ENCODE data around the gene CDH13. TPM values are rescaled to one million over a fixed set of nuclear protein-coding genes. Genes with fewer than 3 reads are reported as not detected.

Gene CDH13
- total and polyA plus RNA-seq, 2 donors (not counting 3 experiments of a cell fraction or from before 2014, with no cell fraction given), result 96.6 to 124 TPM

- no peak overlapping the region for H3K4me3 ChIP-seq (replicated peaks in 1 of 3; ENCODE audit: insufficient read depth in 1 of 3, low read depth in 1 of 3, low read length in 3 of 3)
- H3K4me2 ChIP-seq (ENCODE audit: insufficient read depth, low read length), result no peak overlapping the region
- H4K20me1 ChIP-seq (replicated peaks; ENCODE audit: control insufficient read depth, extremely low read depth, insufficient read depth, low read length), result no peaks in the 10 kb centered on the region
- no peak for DNase-seq (ENCODE audit: low read depth, low spot score)
- no peak overlapping the region for H3K9ac ChIP-seq (replicated peaks; ENCODE audit: extremely low read depth, insufficient read depth, low read length)
- CTCF ChIA-PET, result interaction anchor here (1.3 kb wide), 1 partner anchor 20 kb away, joined by 4 read pairs; no protein-coding TSS in a partner anchor
- no peaks in the 10 kb centered on the region for H3K9me3 ChIP-seq (replicated peaks; ENCODE audit: control insufficient read depth, insufficient read depth, low read length)
- no peak for FAIRE-seq
- TF ChIP-seq CTCF (IDR thresholded peaks at IDR 0.05; ENCODE audit: extremely low read depth in 1 of 2, insufficient read depth in 1 of 2, low read depth in 1 of 2, low read length in 2 of 2), result no peak
- H2AFZ ChIP-seq (ENCODE audit: low read depth, low read length), result no peak overlapping the region
- BruUV-seq (replicated peaks), result no TSS peak
- H3K27me3 ChIP-seq (ENCODE audit: control insufficient read depth in 2 of 2, insufficient read depth in 2 of 2, low read length in 2 of 2), result peaks cover 7 to 10% of the 10 kb centered on the region in 2 experiments
- H3K36me3 ChIP-seq (ENCODE audit: control insufficient read depth in 2 of 2, extremely low read depth in 1 of 2, insufficient read depth in 2 of 2, low read length in 2 of 2), result no peaks in the 10 kb centered on the region
- peaks cover 7% of the 10 kb centered on the region for H3K79me2 ChIP-seq (ENCODE audit: control insufficient read depth, insufficient read depth, low read length)
- dilution Hi-C loops (cut with MboI; ENCODE audit: extremely low pct_ligation_motif_present, low sequenced_read_pairs) (no loop called here), intact Hi-C loops (cut with micrococcal nuclease) (no loop called here)
- H3K27ac ChIP-seq (ENCODE audit: insufficient read depth, low read depth, low read length), result no peak overlapping the region
- no peaks in the 10 kb centered on the region for H3K9me1 ChIP-seq (replicated peaks; ENCODE audit: control insufficient read depth, extremely low read depth, insufficient read depth, low read length)
- POLR2A ChIA-PET, result no interaction called here
- H3K4me1 ChIP-seq (ENCODE audit: control insufficient read depth, extremely low read depth, insufficient read depth, low read length), result peaks cover 10% of the 10 kb centered on the region
These were observed 3.5 kb upstream of the CDH13 start for GRCh38 chr16:82623241-82623640.

GRCh38 chr16:82625066-82625968 lies 1.5 kb upstream of the CDH13 start:
- Histone ChIP-seq H3K79me2 (ENCODE audit: control insufficient read depth, insufficient read depth, low read length) (peaks cover 13% of the 10 kb centered on the region), H3K9me1 (replicated peaks; ENCODE audit: control insufficient read depth, extremely low read depth, insufficient read depth, low read length) (no peaks in the 10 kb centered on the region), H3K9ac (replicated peaks; ENCODE audit: extremely low read depth, insufficient read depth, low read length) (no peak overlapping the region), H3K36me3 (ENCODE audit: control insufficient read depth in 2 of 2, extremely low read depth in 1 of 2, insufficient read depth in 2 of 2, low read length in 2 of 2) (no peaks in the 10 kb centered on the region), H3K9me3 (replicated peaks; ENCODE audit: control insufficient read depth, insufficient read depth, low read length) (no peaks in the 10 kb centered on the region), H3K4me3 (replicated peaks in 1 of 3; ENCODE audit: insufficient read depth in 1 of 3, low read depth in 1 of 3, low read length in 3 of 3) (no peak overlapping the region), H2AFZ (ENCODE audit: low read depth, low read length) (no peak overlapping the region), H3K4me1 (ENCODE audit: control insufficient read depth, extremely low read depth, insufficient read depth, low read length) (peaks cover 31% of the 10 kb centered on the region), H3K4me2 (ENCODE audit: insufficient read depth, low read length) (no peak overlapping the region), H3K27me3 (ENCODE audit: control insufficient read depth in 2 of 2, insufficient read depth in 2 of 2, low read length in 2 of 2) (peaks cover 0 to 2% of the 10 kb centered on the region in 2 experiments), H3K27ac (ENCODE audit: insufficient read depth, low read depth, low read length) (no peak overlapping the region), H4K20me1 (replicated peaks; ENCODE audit: control insufficient read depth, extremely low read depth, insufficient read depth, low read length) (no peaks in the 10 kb centered on the region)
- intact Hi-C loops (cut with micrococcal nuclease) (loop anchor here (5.0 kb wide), 2 partner anchors 592 to 822 kb away; no protein-coding TSS in a partner anchor), dilution Hi-C loops (cut with MboI; ENCODE audit: extremely low pct_ligation_motif_present, low sequenced_read_pairs) (no loop called here)
- TF ChIP-seq POLR2A (IDR thresholded peaks at IDR 0.05; ENCODE audit: low read depth, low read length) (no peak), EZH2 (IDR thresholded peaks at IDR 0.05; ENCODE audit: borderline replicate concordance, low read depth, low read length, severe bottlenecking) (no peak), FOS (IDR thresholded peaks at IDR 0.05; ENCODE audit: borderline replicate concordance, insufficient read depth, low read length) (no peak), MYC (IDR thresholded peaks at IDR 0.05; ENCODE audit: low read depth, low read length) (no peak), GATA2 (IDR thresholded peaks at IDR 0.05; ENCODE audit: insufficient read depth, insufficient read length, low read depth, low read length) (no peak), POLR2AphosphoS5 (IDR thresholded peaks at IDR 0.05; ENCODE audit: insufficient read depth, low read depth, low read length) (no peak), CTCF (IDR thresholded peaks at IDR 0.05; ENCODE audit: extremely low read depth in 1 of 2, insufficient read depth in 1 of 2, low read depth in 1 of 2, low read length in 2 of 2) (no peak), JUN (IDR thresholded peaks at IDR 0.05; ENCODE audit: borderline replicate concordance, insufficient read depth, insufficient read length, low read depth) (no peak), MAX (IDR thresholded peaks at IDR 0.05; ENCODE audit: insufficient read depth, insufficient read length) (no peak)
- no peak for FAIRE-seq
- DNase-seq (ENCODE audit: low read depth, low spot score), result no peak
- ChIA-PET POLR2A (no interaction called here), CTCF (interaction anchor here (1.1 to 1.9 kb wide), 3 partner anchors 26 to 821 kb away, joined by 3 to 4 read pairs (median 3); no protein-coding TSS in a partner anchor)
- no TSS peak for BruUV-seq (replicated peaks)

All from endothelial cell of umbilical vein (primary cell).